ENCODE data around the gene SNRPA. TPM values are rescaled to one million over a fixed set of nuclear protein-coding genes. Genes with fewer than 3 reads are reported as not detected.

Gene SNRPA
- total and polyA plus RNA-seq, 2 of the 13 experiments (the other 11 are each of a cell fraction or from before 2014, with no cell fraction given) = 59.6 to 162 TPM

GRCh38 chr19:40777937-40778705 lies 27.1 kb downstream of the SNRPA start, which contains the start of gene RAB4B (continued):
- TF ChIP-seq TAF15 (IDR thresholded peaks at IDR 0.05; ENCODE audit: low read depth, low read length, poor library complexity, severe bottlenecking) = peak; percentile 47
- TF ChIP-seq, protein P1, sequence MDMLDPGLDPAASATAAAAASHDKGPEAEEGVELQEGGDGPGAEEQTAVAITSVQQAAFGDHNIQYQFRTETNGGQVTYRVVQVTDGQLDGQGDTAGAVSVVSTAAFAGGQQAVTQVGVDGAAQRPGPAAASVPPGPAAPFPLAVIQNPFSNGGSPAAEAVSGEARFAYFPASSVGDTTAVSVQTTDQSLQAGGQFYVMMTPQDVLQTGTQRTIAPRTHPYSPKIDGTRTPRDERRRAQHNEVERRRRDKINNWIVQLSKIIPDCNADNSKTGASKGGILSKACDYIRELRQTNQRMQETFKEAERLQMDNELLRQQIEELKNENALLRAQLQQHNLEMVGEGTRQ (IDR thresholded peaks at IDR 0.05; ENCODE audit: low read depth, low read length) = no peak
- TF ChIP-seq, protein P1 (CRISPR knock-in tag; IDR thresholded peaks at IDR 0.05; ENCODE audit: borderline replicate concordance) = no peak
- TF ChIP-seq, protein P2, sequence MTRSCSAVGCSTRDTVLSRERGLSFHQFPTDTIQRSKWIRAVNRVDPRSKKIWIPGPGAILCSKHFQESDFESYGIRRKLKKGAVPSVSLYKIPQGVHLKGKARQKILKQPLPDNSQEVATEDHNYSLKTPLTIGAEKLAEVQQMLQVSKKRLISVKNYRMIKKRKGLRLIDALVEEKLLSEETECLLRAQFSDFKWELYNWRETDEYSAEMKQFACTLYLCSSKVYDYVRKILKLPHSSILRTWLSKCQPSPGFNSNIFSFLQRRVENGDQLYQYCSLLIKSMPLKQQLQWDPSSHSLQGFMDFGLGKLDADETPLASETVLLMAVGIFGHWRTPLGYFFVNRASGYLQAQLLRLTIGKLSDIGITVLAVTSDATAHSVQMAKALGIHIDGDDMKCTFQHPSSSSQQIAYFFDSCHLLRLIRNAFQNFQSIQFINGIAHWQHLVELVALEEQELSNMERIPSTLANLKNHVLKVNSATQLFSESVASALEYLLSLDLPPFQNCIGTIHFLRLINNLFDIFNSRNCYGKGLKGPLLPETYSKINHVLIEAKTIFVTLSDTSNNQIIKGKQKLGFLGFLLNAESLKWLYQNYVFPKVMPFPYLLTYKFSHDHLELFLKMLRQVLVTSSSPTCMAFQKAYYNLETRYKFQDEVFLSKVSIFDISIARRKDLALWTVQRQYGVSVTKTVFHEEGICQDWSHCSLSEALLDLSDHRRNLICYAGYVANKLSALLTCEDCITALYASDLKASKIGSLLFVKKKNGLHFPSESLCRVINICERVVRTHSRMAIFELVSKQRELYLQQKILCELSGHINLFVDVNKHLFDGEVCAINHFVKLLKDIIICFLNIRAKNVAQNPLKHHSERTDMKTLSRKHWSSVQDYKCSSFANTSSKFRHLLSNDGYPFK (CRISPR knock-in tag; IDR thresholded peaks at IDR 0.05; ENCODE audit: borderline replicate concordance) = peak; percentile 94
- no peak for TF ChIP-seq ZNF879 (CRISPR knock-in tag; IDR thresholded peaks at IDR 0.05)
- no peak for TF ChIP-seq KAT2B (IDR thresholded peaks at IDR 0.05; ENCODE audit: borderline replicate concordance, low read depth, low read length)
- TF ChIP-seq MNT (IDR thresholded peaks at IDR 0.05) = peak; percentile 50
- peak; percentile 1 to 45 for TF ChIP-seq POLR2A (IDR thresholded peaks at IDR 0.05; ENCODE audit: insufficient read depth in 1 of 2, low read depth in 2 of 2, low read length in 2 of 2)
- peak; percentile 38; the same call in 1 of the 2 replicates for TF ChIP-seq REPIN1 (CRISPR knock-in tag; IDR thresholded peaks at IDR 0.05; ENCODE audit: borderline replicate concordance, low read depth)
- TF ChIP-seq ZNF329 (CRISPR knock-in tag; IDR thresholded peaks at IDR 0.05; ENCODE audit: low read depth) = no peak
- TF ChIP-seq ZNF775 (CRISPR knock-in tag; IDR thresholded peaks at IDR 0.05; ENCODE audit: borderline replicate concordance) = no peak
- TF ChIP-seq SP2 (CRISPR knock-in tag; IDR thresholded peaks at IDR 0.05) = peak; percentile 99
- TF ChIP-seq PAF1 (CRISPR knock-in tag; IDR thresholded peaks at IDR 0.05) = no peak
- peak; percentile 41; the same call in 1 of the 2 replicates for TF ChIP-seq TAF1 (CRISPR knock-in tag; IDR thresholded peaks at IDR 0.05)
- no peak; the same call in 1 of the 2 replicates for TF ChIP-seq ZSCAN21 (CRISPR knock-in tag; IDR thresholded peaks at IDR 0.05; ENCODE audit: borderline replicate concordance)
- TF ChIP-seq ZZZ3 (CRISPR knock-in tag; IDR thresholded peaks at IDR 0.05; ENCODE audit: borderline replicate concordance) = peak; percentile 50; the same call in 1 of the 2 replicates
- peak; percentile 100 for TF ChIP-seq SP4 (CRISPR knock-in tag; IDR thresholded peaks at IDR 0.05)
- TF ChIP-seq ZNF484 (CRISPR knock-in tag; IDR thresholded peaks at IDR 0.05; ENCODE audit: borderline replicate concordance, low read depth) = no peak
- 0 out of 2 replicates have a peak, but pooled peaks have one; percentile 27 for TF ChIP-seq TGIF2 (CRISPR knock-in tag; IDR thresholded peaks at IDR 0.05)
- no peak for TF ChIP-seq ATRX (CRISPR knock-in tag; IDR thresholded peaks at IDR 0.05; ENCODE audit: borderline replicate concordance)
- peak; percentile 16; the same call in 1 of the 2 replicates for TF ChIP-seq MIER3 (CRISPR knock-in tag; IDR thresholded peaks at IDR 0.05; ENCODE audit: borderline replicate concordance)
- peak; percentile 40; the same call in 1 of the 2 replicates for TF ChIP-seq HOXA5 (CRISPR knock-in tag; IDR thresholded peaks at IDR 0.05)

Measured in HepG2 (cell line).